ENCODE data around the gene PTPRH.

- TF ChIP-seq CTCF (conservative IDR thresholded peaks at IDR 0.05; ENCODE audit: low read depth, low read length) (no peak), EZH2 (IDR thresholded peaks at IDR 0.05; ENCODE audit: borderline replicate concordance, low read depth, low read length, poor library complexity, severe bottlenecking) (no peak)
Measured at GRCh38 chr19:55166530-55167268, 42.6 kb downstream of the PTPRH start, which contains the start of gene DNAAF3.

Data from A673 (cell line).